ENCODE results near the gene FER.

DNA sequence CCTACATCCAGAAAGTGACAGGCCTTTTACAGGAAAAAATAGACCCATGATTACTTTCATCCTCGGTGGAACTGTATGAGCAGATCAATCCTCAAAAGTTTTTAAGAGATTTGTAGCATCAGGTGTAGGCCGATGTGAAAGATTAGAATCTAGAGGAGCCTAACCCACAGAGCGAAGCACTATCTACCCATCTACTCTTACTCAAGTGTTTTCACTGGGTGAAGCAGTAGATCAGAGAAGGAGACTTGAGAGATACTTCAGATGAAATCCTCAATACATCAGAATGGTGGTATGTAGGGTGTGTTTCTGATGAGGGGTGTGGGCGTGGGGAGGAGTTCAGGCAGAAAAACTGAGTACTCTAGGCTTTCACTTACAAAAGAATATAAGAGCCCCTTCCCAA is 192.8 kb downstream of the FER start:
- no peak for TF ChIP-seq POLR2A (IDR thresholded peaks at IDR 0.05)
- no peak for TF ChIP-seq CTCF (IDR thresholded peaks at IDR 0.05)
